GM18511 (cell line): ENCODE data around the gene SAFB2.

Source experiments
- ATAC-seq: cut with Tn5 transposase; IDR thresholded peaks from one replicate; pipeline ENCODE4 v1.9.1; 2021; ENCODE audit warnings: mild to moderate bottlenecking, moderate library complexity; ENCODE audit not compliant: unreplicated experiment

The SAFB2 gene

GRCh38 chr19:5553892-5554291 lies 68.7 kb downstream of the SAFB2 start:
- ATAC-seq = no peak

GRCh38 chr19:5547881-5548280 lies 74.7 kb downstream of the SAFB2 start:
- ATAC-seq = no peak

- no peak for ATAC-seq
Measured at GRCh38 chr19:5545984-5546383, 76.6 kb downstream of the SAFB2 start.

- ATAC-seq = no peak
Measured at GRCh38 chr19:5545051-5545450, 77.5 kb downstream of the SAFB2 start.

DNA sequence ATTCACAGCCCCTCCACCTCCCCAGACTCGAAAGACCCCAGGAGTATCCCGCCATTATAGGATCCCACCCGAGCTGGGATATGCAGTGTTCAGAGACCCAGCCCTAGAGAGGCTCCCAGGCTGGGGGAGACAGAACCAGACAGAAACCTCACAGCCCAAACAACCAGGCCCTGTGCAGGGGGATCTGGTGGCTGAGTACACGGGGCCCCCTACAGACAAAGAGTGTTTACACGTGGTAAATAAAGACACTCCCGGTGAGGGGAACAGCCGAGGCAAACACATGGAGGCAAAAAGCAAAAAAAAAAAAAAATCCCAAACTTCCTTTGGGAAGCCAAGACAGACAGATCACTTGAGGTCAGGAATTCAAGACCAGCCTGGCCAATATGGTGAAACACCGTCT lies 79.9 kb downstream of the SAFB2 start:
- no peak for ATAC-seq

GRCh38 chr19:5541456-5541855 lies 81.1 kb downstream of the SAFB2 start:
- no peak for ATAC-seq

DNA sequence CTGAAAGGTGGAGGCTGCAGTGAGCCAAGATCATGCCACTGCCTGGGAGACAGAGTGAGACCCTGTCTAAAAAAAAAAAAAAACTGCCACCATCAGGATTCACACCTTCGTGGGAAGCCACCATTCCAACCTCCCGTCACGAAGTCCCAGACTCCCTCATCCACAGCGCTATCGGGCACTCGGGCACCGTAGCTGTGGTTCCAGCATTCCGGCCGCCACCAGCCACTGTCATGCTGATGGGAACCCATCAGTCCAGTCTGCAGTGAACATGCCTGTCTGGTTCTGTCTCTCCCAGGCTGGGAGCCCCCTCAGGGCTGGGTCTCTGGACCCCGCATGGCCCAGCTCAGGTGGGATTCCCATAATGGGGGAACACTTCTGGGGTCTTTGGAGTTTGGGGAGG lies 82.4 kb downstream of the SAFB2 start:
- ATAC-seq = no peak

DNA sequence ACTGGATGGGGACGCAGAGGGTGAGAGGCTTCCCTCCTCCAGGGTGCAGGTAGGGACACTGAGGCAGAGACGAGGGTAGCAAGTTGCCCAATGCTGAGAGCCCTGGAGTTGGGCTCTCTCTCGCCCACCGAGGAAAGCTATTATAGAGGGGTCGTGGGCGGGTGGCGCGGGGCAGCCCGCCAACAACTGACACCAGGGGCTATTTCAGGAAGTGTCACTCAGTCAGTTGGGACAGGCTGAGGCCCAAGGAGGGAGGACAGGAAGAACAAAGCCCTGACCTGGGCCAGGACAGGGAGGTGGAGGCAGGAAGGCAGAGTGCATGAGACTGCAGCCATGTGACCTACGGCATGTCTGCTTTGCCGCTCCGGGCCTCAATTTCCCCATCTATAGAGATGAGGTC lies 84.7 kb downstream of the SAFB2 start:
- ATAC-seq = no peak
